Gastrocnemius medialis (tissue), 4 donors: ENCODE results near the gene IGF2BP1.

Source experiments
- POLR2A ChIP-seq, 2 donors: fragments of 450-650 bp; IDR thresholded peaks; one replicate each; pipeline ENCODE4 v1.6.1; 2017; ENCODE audit warnings: antibody characterized with exemption in 2 of 2, mild to moderate bottlenecking in 2 of 2, moderate library complexity in 2 of 2
- TF ChIP-seq, protein P1 (sequence below), 5 experiments: fragments of 450-650 bp in 3 of 5; fragments of 200-600 bp in 2 of 5; sonication (generic) in 2 of 5; IDR thresholded peaks in 4 of 5; conservative IDR thresholded peaks in 1 of 5; 1 replicate in 4 of 5; 2 replicates in 1 of 5; pipeline ENCODE4 v1.5.1; 2016 to 2019; ENCODE audit warnings: antibody characterized with exemption in 5 of 5, mild to moderate bottlenecking in 3 of 5, moderate library complexity in 3 of 5

DNA sequence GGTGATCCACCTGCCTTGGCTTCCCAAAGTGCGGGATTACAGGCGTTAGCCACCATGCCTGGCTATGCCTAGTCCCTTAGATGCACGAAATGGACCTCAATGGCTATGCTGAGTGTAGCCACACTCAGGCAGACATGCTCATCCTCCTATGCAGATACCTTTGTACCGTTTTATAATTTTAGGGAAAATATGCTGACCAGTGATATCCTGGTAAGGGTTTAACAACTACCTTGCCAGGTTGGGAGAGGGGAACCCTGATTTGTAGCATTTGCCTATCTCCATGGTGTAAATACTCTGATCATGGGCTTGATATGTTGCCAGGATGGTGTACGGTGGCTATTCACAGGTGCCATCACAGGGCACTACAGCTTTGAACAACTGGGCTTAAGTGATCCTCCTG lies 45.6 kb upstream of the IGF2BP1 start:
- TF ChIP-seq, protein P1, sequence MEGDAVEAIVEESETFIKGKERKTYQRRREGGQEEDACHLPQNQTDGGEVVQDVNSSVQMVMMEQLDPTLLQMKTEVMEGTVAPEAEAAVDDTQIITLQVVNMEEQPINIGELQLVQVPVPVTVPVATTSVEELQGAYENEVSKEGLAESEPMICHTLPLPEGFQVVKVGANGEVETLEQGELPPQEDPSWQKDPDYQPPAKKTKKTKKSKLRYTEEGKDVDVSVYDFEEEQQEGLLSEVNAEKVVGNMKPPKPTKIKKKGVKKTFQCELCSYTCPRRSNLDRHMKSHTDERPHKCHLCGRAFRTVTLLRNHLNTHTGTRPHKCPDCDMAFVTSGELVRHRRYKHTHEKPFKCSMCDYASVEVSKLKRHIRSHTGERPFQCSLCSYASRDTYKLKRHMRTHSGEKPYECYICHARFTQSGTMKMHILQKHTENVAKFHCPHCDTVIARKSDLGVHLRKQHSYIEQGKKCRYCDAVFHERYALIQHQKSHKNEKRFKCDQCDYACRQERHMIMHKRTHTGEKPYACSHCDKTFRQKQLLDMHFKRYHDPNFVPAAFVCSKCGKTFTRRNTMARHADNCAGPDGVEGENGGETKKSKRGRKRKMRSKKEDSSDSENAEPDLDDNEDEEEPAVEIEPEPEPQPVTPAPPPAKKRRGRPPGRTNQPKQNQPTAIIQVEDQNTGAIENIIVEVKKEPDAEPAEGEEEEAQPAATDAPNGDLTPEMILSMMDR (IDR thresholded peaks at IDR 0.05 in 4 of 5, conservative IDR thresholded peaks at IDR 0.05 in 1 of 5), result no peak
- no peak for TF ChIP-seq POLR2A (IDR thresholded peaks at IDR 0.05)
